Neutrophil (primary cell): ENCODE measurements around the gene TASOR2.

Experiments used
- H3K27ac ChIP-seq: fragments of 200-600 bp; sonication (generic); 2 replicates; pipeline ENCODE4 v1.5.1; 2016; ENCODE audit warnings: mild to moderate bottlenecking, moderate library complexity
- H3K27me3 ChIP-seq: fragments of 200-600 bp; sonication (generic); 2 replicates; pipeline ENCODE4 v1.6.0; 2016; ENCODE audit warnings: mild to moderate bottlenecking
- H3K36me3 ChIP-seq: fragments of 200-600 bp; sonication (generic); 2 replicates; pipeline ENCODE4 v1.5.1; 2017
- H3K4me1 ChIP-seq, 2 experiments: fragments of 200-600 bp in 1 of 2; sonication (generic) in 1 of 2; 1 replicate in 1 of 2; 2 replicates in 1 of 2; pipeline versions ENCODE4 v1.5.1 to v1.6.1; 2013 to 2016; ENCODE audit warnings: low read depth in 1 of 2, low read length in 1 of 2, mild to moderate bottlenecking in 1 of 2, moderate library complexity in 1 of 2; ENCODE audit not compliant: control insufficient read depth in 1 of 2, insufficient read depth in 1 of 2
- H3K4me3 ChIP-seq, 2 experiments: fragments of 200-600 bp in 1 of 2; sonication (generic) in 1 of 2; 1 replicate in 1 of 2; 2 replicates in 1 of 2; pipeline ENCODE4 v1.5.1; 2013 to 2016; ENCODE audit warnings: low read depth in 1 of 2, low read length in 1 of 2, mild to moderate bottlenecking in 1 of 2, moderate library complexity in 1 of 2
- H3K9me3 ChIP-seq: fragments of 200-600 bp; sonication (generic); 2 replicates; pipeline ENCODE4 v1.5.1; 2016
- CTCF ChIP-seq: fragments of 200-600 bp; sonication (generic); IDR thresholded peaks from 2 replicates; pipeline ENCODE4 v1.5.1; 2016; ENCODE audit warnings: antibody characterized with exemption

Gene TASOR2

GRCh38 chr10:5651388-5651764, 33.3 kb upstream of the TASOR2 start:
- Histone ChIP-seq H3K4me3 (no peak overlapping the region), H3K36me3 (peaks cover 34% of the 10 kb centered on the region), H3K27me3 (no peaks in the 10 kb centered on the region), H3K27ac (no peak overlapping the region), H3K9me3 (no peaks in the 10 kb centered on the region), H3K4me1 (no peaks in the 10 kb centered on the region)
- no peak for TF ChIP-seq CTCF

- no peak for TF ChIP-seq CTCF
- peaks cover 30% of the 10 kb centered on the region for H3K36me3 ChIP-seq
- H3K4me1 ChIP-seq = no peaks in the 10 kb centered on the region
- H3K4me3 ChIP-seq = no peak overlapping the region
- H3K27me3 ChIP-seq = no peaks in the 10 kb centered on the region
- H3K27ac ChIP-seq = no peak overlapping the region
- no peaks in the 10 kb centered on the region for H3K9me3 ChIP-seq
Observed at GRCh38 chr10:5652746-5653145, 31.9 kb upstream of the TASOR2 start.

- Histone ChIP-seq H3K27me3 (no peaks in the 10 kb centered on the region), H3K36me3 (peaks cover 19% of the 10 kb centered on the region), H3K27ac (no peak overlapping the region), H3K9me3 (no peaks in the 10 kb centered on the region), H3K4me3 (no peak overlapping the region), H3K4me1 (peaks cover 0 to 1% of the 10 kb centered on the region in 2 experiments)
- no peak for TF ChIP-seq CTCF
Observed at GRCh38 chr10:5654218-5654755, 30.4 kb upstream of the TASOR2 start.

- TF ChIP-seq CTCF = no peak
- H3K36me3 ChIP-seq = peaks cover 13% of the 10 kb centered on the region
- no peaks in the 10 kb centered on the region for H3K9me3 ChIP-seq
- no peak overlapping the region for H3K4me3 ChIP-seq
- peaks cover 6 to 9% of the 10 kb centered on the region in 2 experiments for H3K4me1 ChIP-seq
- no peaks in the 10 kb centered on the region for H3K27me3 ChIP-seq
- H3K27ac ChIP-seq = no peak overlapping the region
Observed at GRCh38 chr10:5655121-5655520, 29.5 kb upstream of the TASOR2 start.

GRCh38 chr10:5656737-5657579, 27.7 kb upstream of the TASOR2 start:
- H3K27me3 ChIP-seq = no peaks in the 10 kb centered on the region
- H3K4me1 ChIP-seq = peaks cover 6 to 14% of the 10 kb centered on the region in 2 experiments
- no peaks in the 10 kb centered on the region for H3K36me3 ChIP-seq
- TF ChIP-seq CTCF = no peak
- H3K27ac ChIP-seq = no peak overlapping the region
- no peaks in the 10 kb centered on the region for H3K9me3 ChIP-seq
- H3K4me3 ChIP-seq = no peak overlapping the region
